Measurements from ENCODE around the gene SLK.

Gene SLK

DNA sequence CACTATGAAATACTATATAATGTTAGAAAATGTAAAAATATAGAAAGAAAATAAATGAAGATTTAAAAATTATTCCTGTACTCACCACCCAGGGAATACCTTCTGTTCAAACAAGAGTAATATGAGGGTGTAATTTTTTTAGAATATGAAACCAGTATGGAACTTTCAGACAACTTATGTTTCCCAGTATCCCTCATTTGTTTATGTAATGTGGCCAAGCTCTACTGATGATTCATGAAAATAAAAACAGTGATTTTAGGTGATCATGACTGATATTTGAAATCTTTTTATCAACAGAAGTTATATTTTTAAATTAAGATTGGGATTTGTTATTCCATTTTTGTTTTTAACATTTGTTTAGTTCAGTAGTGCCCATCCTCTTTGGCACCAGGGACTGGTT lies 18.8 kb downstream of the SLK start:
- TF ChIP-seq, protein P1, sequence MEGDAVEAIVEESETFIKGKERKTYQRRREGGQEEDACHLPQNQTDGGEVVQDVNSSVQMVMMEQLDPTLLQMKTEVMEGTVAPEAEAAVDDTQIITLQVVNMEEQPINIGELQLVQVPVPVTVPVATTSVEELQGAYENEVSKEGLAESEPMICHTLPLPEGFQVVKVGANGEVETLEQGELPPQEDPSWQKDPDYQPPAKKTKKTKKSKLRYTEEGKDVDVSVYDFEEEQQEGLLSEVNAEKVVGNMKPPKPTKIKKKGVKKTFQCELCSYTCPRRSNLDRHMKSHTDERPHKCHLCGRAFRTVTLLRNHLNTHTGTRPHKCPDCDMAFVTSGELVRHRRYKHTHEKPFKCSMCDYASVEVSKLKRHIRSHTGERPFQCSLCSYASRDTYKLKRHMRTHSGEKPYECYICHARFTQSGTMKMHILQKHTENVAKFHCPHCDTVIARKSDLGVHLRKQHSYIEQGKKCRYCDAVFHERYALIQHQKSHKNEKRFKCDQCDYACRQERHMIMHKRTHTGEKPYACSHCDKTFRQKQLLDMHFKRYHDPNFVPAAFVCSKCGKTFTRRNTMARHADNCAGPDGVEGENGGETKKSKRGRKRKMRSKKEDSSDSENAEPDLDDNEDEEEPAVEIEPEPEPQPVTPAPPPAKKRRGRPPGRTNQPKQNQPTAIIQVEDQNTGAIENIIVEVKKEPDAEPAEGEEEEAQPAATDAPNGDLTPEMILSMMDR (IDR thresholded peaks at IDR 0.05; ENCODE audit: low read depth, low read length), result no peak
- no peak overlapping the region for H3K4me3 ChIP-seq (ENCODE audit: low read depth, low read length)

DNA sequence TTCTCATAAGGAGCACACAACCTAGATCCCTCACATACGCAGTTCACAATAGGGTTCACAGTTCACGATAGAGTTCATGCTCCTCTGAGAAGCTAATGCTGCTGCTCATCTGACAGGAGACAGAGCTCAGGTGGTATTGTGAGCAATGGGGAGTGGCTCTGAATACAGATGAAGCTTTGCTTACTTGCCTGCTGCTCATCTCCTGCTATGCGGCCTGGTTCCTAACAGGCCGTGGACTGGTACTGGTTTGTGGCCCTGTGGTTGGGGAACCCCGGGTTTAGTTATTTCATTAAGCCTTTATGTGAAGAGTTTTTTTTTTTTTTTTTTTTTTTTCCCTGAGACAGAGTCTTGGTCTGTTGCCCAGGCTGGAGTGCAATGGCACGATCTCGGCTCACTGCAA lies 19.4 kb downstream of the SLK start:
- no peak overlapping the region for H3K4me3 ChIP-seq (ENCODE audit: low read depth, low read length)

DNA sequence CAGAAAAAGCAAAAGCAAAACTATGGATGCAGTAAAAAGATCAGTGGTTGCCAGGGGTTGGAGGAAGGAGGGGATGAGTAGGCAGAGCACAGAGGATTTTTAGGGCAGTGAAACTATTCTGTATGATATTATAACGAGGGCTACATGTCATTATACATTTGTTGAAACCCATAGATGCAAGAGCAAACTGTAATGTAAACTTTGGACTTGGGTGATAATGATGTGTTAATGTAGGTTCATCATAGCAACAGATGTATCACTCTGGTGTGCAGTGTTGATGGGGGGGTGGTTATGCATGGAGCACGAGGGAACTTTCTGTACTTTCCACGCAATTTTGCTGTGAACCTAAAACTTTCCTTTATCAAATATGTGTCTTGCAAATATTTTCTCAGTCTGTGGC lies 23.2 kb downstream of the SLK start:
- TF ChIP-seq, protein P1 (IDR thresholded peaks at IDR 0.05; ENCODE audit: low read depth, low read length), result no peak
- H3K4me3 ChIP-seq (ENCODE audit: low read depth, low read length), result no peak overlapping the region

More for the DNA sequence above, 19.4 kb downstream of the SLK start:
- TF ChIP-seq, protein P1 (IDR thresholded peaks at IDR 0.05; ENCODE audit: low read depth, low read length), result no peak

DNA sequence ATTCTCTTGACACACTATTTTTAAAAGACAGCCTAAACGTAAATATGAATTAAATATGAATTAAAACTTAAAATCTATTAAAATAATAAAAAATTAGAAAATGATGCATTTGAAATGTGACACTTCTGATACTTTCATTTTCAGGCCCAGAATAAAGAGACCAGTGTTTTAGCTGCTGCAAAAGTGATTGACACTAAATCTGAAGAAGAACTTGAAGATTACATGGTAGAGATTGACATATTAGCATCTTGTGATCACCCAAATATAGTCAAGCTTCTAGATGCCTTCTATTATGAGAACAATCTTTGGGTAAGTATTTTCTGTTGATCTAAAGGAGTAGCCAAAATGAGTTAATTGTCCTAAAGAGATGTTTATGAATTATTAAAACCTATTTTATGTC lies 23.6 kb downstream of the SLK start:
- H3K4me3 ChIP-seq (ENCODE audit: low read depth, low read length), result no peak overlapping the region

DNA sequence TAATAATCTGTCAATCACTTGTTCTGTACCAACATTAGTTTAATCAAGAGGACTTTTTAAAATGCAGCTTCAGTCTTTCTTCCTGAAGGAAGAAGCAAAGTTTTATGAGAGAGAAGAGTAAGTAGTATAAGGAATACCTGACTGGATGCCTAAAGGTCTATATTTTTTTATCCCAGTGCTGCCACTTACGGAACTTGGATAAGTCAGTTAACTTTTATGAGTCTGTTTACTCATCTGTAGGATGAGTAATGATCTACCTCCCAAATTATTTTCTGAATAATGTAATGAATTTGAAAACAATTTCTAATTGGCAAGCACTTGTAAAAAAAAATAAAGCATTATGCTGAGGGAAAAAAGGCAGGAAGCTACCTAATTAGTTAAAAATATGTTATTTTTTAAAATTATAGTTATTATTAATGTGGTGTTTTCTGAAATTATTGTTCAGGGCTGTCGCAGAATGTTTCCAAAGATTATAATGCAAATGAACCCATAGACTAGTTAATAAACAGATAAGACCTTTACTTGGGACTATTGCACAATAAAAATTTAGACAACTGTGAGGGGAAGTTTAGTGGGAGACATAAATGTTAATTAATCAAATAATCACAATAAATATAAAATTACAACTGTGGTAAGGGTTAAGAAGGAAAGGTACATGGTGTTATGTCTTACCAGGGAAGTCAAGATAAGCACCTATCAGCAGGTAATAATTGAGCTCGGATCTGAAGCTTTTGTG lies 24.6 kb downstream of the SLK start:
- no peak overlapping the region for H3K4me3 ChIP-seq (ENCODE audit: low read depth, low read length)
- TF ChIP-seq, protein P1 (IDR thresholded peaks at IDR 0.05; ENCODE audit: low read depth, low read length), result no peak

More for the DNA sequence above, 23.6 kb downstream of the SLK start:
- TF ChIP-seq, protein P1 (IDR thresholded peaks at IDR 0.05; ENCODE audit: low read depth, low read length), result no peak

DNA sequence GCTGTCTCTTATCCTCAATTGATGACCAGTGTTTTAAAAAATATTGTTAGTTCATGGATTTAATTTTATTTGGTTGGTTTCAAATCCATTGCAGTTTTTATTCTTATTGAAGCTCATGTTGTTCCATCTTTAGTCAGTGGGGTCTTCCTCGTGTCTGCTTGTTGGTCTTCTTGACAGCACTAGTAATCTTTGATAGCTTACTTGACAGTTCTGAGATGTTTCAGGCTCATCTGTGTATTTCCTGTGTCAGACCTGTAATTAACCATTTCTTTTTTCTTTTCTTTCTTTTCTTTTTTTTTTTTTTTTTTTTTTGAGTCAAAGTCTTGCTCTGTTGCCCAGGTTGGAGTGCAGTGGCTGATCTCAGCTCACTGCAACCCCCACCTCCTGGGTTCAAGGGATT lies 28.2 kb downstream of the SLK start:
- TF ChIP-seq, protein P1 (IDR thresholded peaks at IDR 0.05; ENCODE audit: low read depth, low read length), result no peak
- H3K4me3 ChIP-seq (ENCODE audit: low read depth, low read length), result no peak overlapping the region

DNA sequence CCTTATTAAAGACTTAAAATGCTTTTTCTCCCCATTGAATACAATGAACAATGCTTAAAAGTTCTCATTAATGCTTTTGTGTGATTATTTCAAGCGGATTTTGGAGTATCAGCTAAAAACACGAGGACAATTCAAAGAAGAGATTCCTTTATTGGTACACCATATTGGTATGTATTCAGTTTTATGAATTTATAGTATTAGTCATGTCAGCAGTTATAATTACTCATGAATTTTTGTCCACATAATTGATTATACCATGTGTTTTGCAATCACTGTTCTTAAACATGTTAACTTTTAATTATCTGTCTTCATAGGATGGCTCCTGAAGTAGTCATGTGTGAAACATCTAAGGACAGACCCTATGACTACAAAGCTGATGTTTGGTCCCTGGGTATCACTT lies 31.9 kb downstream of the SLK start:
- TF ChIP-seq, protein P1 (IDR thresholded peaks at IDR 0.05; ENCODE audit: low read depth, low read length), result no peak
- no peak overlapping the region for H3K4me3 ChIP-seq (ENCODE audit: low read depth, low read length)

Measured in WI38 (cell line).